ENCODE measurements around the gene RGS9BP. TPM values are rescaled to one million over a fixed set of nuclear protein-coding genes. Genes with fewer than 3 reads are reported as not detected.

RGS9BP gene
- polyA plus RNA-seq, 4 donors = 0.07 to 0.35 (median 0.29) TPM; not detected in 1

Other genes starting within 250 kb of the RGS9BP start
- gene PDCD5, start 94.7 kb upstream of the RGS9BP start, polyA plus RNA-seq (ENCODE audit: insufficient read length in 4 of 4) = 100 to 1,000 TPM in 3 of 4 donors, 10 to 100 TPM in 1; 98.3 to 127 (median 124) TPM
- 10 to 100 TPM; 16.9 to 21.0 (median 19.9) TPM for gene ANKRD27, start 668 bp upstream of the RGS9BP start, polyA plus RNA-seq (ENCODE audit: insufficient read length in 4 of 4)
- 10 to 100 TPM in 3 of 4 donors, 1 to 10 TPM in 1; 8.2 to 13.0 (median 11.6) TPM for gene NUDT19, start 16.0 kb downstream of the RGS9BP start, polyA plus RNA-seq (ENCODE audit: insufficient read length in 4 of 4)
- gene TDRD12, start 43.9 kb downstream of the RGS9BP start, polyA plus RNA-seq (ENCODE audit: insufficient read length in 4 of 4) = 1 to 10 TPM in 1 of 4 donors, under 1 TPM in 3; 0.26 to 1.1 (median 0.50) TPM
- gene SLC7A9, start 193.9 kb downstream of the RGS9BP start, polyA plus RNA-seq (ENCODE audit: insufficient read length in 4 of 4) = 10 to 100 TPM in 2 of 4 donors, 1 to 10 TPM in 1, under 1 TPM in 1; 0.98 to 14.5 (median 11.5) TPM